Activated T-helper 17 cell treated with anti-CD3 and anti-CD28 coated beads, Interleukin-2, amount 50 U/mL, for 72 hours (primary cell): ENCODE measurements around the gene ACTR2. TPM values are rescaled to one million over a fixed set of nuclear protein-coding genes. Genes with fewer than 3 reads are reported as not detected.
"Not testable (repeated sequence)": the region's sequence is repeated elsewhere in the genome, so short reads cannot be mapped to it uniquely, and the experiment has no call there.

Source experiments
- ATAC-seq: fragments of 150-1000 bp; cut with Tn5 transposase; replicated peaks from 2 replicates; pipeline ENCODE4 v1.10.0; 2021; ENCODE audit warnings: mild to moderate bottlenecking, moderate library complexity
- H3K27ac Mint-ChIP-seq: one replicate; pipeline ENCODE4 v1.8.0; 2022; ENCODE audit warnings: mixed read lengths
- H3K27me3 Mint-ChIP-seq: one replicate; pipeline ENCODE4 v1.8.0; 2022; ENCODE audit warnings: mixed read lengths
- H3K36me3 Mint-ChIP-seq: one replicate; pipeline ENCODE4 v1.8.0; 2022; ENCODE audit warnings: low read depth, mild to moderate bottlenecking, mixed read lengths
- H3K4me1 Mint-ChIP-seq: one replicate; pipeline ENCODE4 v1.8.0; 2022; ENCODE audit warnings: mixed read lengths
- H3K4me3 Mint-ChIP-seq: one replicate; pipeline ENCODE4 v1.8.0; 2022; ENCODE audit warnings: mild to moderate bottlenecking, mixed read lengths
- H3K9me3 Mint-ChIP-seq: one replicate; pipeline ENCODE4 v1.8.0; 2022; ENCODE audit warnings: mixed read lengths
- total RNA-seq, 2 donors: library from RNA; stranded (reverse); gene quantifications; one replicate each; pipeline ENCODE4 v1.2.3, GENCODE V29; 2022

ACTR2 gene
- 100 to 1,000 TPM; 276 to 518 TPM for total RNA-seq

DNA sequence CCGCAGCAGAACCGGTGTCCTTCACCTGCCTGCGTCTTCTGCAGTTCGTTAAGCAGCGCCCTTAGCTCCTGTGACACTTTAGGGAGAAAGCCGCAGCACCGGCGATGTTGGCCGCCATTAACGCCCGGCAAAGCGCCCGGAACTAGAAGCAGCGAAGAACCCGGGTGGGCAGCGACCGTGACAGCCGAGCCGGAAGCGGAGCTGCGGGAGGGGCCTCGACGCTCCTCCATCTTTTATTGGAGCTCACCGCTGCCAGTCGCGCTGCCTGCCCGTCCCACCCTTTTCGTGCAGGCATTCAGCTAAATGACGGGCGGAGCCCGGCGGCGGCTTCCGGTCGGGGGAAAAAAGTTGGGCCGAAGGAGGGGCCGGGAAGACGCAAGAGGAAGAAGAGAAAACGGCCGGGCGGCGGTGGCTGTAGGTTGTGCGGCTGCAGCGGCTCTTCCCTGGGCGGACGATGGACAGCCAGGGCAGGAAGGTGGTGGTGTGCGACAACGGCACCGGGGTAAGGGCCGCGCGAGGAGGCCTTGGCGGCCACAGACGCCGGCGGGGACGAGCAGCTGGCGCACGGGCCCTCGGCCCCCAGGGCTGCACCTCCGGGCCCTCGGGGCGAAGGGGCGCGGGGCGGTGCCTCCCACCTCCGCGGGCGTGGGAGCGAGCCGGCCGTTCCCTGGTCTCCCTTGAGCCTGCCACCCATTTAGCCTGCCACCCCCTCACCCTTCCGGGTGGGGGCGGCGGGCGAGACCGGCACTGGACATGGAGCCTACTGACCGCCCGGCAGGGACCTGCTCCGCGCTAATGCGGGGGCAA, at the start of gene ACTR2:
ACTR2 (plus strand) TSS at position 376 of the 807 bp plus-strand sequence; CDS start at position 455, 79 bp downstream.
- ATAC-seq: peak; percentile 94
- H3K36me3 Mint-ChIP-seq: peaks cover 50% of the 10 kb centered on the region
- H3K27ac Mint-ChIP-seq: peak within 1 kb of the TSS; percentile 98
- H3K9me3 Mint-ChIP-seq: no peaks in the 10 kb centered on the region
- H3K4me3 Mint-ChIP-seq: peak within 1 kb of the TSS; percentile 91
- peaks cover 9% of the 10 kb centered on the region for H3K4me1 Mint-ChIP-seq
- no peaks in the 10 kb centered on the region for H3K27me3 Mint-ChIP-seq

DNA sequence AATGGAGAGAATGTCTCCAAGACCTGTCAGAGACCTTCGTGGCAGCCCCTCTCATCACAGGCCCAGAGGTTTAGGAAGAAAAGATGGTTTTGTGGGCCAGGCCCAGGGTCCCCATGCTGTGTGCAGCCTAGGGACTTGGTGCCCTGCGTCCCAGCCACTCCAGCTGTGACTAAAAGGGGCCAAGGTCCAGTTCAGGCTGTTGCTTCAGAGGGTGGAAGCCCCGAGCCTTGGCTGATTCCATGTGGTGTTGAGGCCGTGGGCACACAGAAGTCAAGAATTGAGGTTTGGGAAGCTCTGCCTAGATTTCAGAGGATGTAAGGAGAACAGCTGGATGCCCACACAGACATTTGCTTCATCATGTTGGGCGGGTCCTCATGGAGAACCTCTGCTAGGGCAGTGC, 45.1 kb upstream of the ACTR2 start:
- no peak for ATAC-seq
- H3K27ac Mint-ChIP-seq: no peak overlapping the region
- H3K4me3 Mint-ChIP-seq: no peak overlapping the region
- H3K27me3 Mint-ChIP-seq: peaks cover 4% of the 10 kb centered on the region
- H3K9me3 Mint-ChIP-seq: no peaks in the 10 kb centered on the region
- H3K4me1 Mint-ChIP-seq: peaks cover 8% of the 10 kb centered on the region
- no peaks in the 10 kb centered on the region for H3K36me3 Mint-ChIP-seq

DNA sequence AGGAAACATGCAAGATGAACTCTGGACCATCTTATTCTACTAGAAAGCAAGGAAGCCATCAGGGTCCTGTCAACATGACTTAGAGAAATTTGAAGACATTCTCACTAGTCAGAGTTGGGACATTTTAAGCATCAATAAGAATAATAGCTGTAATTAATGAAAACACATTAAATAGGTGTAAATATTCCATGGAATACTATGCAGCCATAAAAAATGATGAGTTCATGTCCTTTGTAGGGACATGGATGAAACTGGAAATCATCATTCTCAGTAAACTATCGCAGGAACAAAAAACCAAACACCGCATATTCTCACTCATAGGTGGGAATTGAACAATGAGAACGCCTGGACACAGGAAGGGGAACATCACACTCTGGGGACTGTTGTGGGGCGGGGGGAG, 44.2 kb upstream of the ACTR2 start:
- not testable (repeated sequence) for ATAC-seq, H3K27ac Mint-ChIP-seq

DNA sequence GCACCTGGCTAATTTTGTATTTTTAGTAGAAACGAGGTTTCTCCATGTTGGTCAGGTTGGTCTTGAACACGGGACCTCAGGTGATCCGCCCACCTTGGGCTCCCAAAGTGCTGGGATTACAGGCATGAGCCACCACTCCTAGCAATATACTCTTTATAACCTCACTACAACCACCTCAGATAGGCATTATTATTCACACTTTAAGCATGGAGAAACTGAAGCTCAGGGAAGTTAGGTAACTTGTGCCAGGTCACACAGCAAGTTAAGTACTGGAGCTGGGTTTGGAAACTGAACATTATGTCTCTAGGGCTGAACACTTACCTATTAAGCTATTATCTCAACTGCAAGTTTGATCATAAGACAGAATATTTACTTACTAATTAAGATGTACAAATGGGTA, 42.6 kb upstream of the ACTR2 start:
- Mint-ChIP-seq H3K9me3 (no peaks in the 10 kb centered on the region), H3K4me3 (no peak overlapping the region), H3K4me1 (peaks cover 10% of the 10 kb centered on the region), H3K36me3 (no peaks in the 10 kb centered on the region), H3K27me3 (peaks cover 14% of the 10 kb centered on the region), H3K27ac (no peak overlapping the region)
- no peak for ATAC-seq

More for the DNA sequence above, 44.2 kb upstream of the ACTR2 start:
- H3K4me1 Mint-ChIP-seq, H3K4me3 Mint-ChIP-seq, H3K9me3 Mint-ChIP-seq, H3K27me3 Mint-ChIP-seq, H3K36me3 Mint-ChIP-seq: not testable (repeated sequence)

DNA sequence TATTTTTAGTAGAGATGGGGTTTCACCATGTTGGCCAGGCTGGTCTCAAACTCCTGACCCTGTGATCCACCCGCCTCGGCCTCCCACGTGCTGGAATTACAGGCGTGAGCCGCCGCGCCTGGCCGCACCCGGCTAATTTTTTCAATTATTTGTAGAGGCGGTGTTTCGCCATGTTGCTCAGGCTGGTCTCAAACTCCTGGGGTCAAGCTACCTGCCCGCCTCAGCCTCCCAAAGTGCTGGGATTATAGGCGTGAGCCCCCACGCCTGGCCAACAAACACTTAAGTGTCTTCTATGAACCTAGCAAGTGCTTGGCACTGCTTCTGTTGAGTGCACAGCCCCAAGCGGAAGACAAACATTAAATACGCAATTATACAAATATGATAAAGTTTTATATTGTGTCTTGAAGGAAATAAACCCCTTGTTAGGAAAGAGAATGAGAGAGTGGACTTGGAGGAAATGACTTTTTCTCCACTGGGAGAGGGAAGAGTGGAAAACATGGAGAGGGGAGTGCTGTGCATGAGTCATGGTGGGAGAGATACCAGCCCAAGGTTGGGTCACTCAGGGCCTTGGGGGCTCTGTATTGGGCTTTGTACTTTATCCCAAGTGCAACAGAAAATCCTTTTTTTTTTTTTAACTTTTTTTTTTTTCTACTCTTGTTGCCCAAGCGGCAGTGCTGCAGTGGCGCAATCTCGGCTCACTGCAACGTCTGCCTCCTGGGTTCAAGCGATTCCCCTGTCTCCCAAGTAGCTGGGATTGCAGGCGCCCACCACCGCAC, 41.4 kb upstream of the ACTR2 start:
- H3K36me3 Mint-ChIP-seq: no peaks in the 10 kb centered on the region
- no peak overlapping the region for H3K4me3 Mint-ChIP-seq
- H3K4me1 Mint-ChIP-seq: peaks cover 10% of the 10 kb centered on the region
- no peak for ATAC-seq
- H3K9me3 Mint-ChIP-seq: no peaks in the 10 kb centered on the region
- H3K27me3 Mint-ChIP-seq: peaks cover 13% of the 10 kb centered on the region
- H3K27ac Mint-ChIP-seq: no peak overlapping the region

DNA sequence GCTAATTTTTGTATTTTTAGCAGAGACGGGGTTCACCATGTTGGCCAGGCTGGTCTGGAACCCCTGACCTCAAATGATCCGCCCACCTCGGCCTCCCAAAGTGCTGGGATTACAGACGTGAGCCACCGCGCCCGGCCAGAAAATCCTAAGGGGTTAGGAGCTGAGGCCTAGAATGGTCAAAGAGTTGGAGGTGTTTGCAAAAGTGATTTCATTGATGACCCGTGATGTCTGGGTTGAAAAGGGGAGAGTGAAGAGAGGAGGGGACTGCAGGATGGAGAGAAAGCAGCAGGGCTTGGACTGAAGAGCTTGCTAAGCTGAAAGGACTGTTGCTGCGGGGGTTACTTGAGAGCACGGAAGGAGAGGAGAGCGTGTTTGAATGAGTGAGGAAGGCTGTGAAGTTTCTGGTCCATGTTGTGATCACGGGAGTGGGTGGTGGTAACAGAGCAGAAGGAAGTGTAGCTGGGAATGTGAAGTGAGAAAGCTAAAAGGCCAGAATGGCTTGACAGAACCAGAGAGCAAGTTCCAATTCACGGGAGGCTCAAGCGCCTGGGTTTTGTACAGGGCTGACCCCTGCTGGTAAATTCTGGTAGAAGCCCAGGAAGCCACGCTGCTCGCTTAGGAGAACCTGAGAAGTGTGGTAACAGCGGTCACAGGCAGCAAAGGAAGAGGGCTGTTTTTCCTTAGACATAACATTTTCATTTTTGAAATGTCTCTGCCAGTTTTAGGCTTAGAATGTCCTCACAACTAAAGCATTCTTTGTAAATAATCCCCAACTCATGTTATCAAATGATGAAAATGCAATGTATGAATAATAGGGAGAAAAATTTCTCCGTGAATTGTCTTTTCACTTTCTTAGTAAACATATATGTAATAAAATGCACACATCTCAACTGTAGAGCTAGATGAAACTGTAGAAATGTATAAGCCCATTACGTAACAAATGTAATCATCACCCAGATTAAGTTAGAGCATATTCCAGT, 40.5 kb upstream of the ACTR2 start:
- Mint-ChIP-seq H3K4me1 (peaks cover 10% of the 10 kb centered on the region), H3K27me3 (peaks cover 13% of the 10 kb centered on the region), H3K9me3 (no peaks in the 10 kb centered on the region), H3K36me3 (no peaks in the 10 kb centered on the region), H3K4me3 (peak overlapping the region; percentile 25), H3K27ac (peak overlapping the region; percentile 9)
- ATAC-seq: peak; percentile 86

DNA sequence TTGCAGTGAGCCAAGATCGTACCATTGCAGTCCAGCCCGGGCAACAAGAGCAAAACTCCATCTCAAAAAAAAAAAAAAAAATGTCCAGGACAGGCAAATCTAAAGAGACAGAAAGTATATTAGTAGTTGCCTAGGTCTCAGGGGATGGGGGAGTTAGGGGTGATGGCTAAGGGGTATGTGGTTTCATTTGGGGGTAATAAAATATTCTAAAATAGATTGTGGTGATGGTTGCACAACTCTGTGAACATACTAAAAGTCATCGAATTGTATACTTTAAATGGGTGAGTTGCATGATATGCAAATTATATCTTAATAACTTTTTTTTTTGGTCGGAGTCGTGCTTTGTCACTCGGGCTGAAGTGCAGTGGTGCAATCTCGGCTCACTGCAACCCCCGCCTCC, 34.2 kb upstream of the ACTR2 start:
- H3K27ac Mint-ChIP-seq: no peak overlapping the region
- no peaks in the 10 kb centered on the region for H3K4me1 Mint-ChIP-seq
- ATAC-seq: no peak
- no peaks in the 10 kb centered on the region for H3K9me3 Mint-ChIP-seq
- H3K27me3 Mint-ChIP-seq: peaks cover 26% of the 10 kb centered on the region
- no peaks in the 10 kb centered on the region for H3K36me3 Mint-ChIP-seq
- H3K4me3 Mint-ChIP-seq: no peak overlapping the region

DNA sequence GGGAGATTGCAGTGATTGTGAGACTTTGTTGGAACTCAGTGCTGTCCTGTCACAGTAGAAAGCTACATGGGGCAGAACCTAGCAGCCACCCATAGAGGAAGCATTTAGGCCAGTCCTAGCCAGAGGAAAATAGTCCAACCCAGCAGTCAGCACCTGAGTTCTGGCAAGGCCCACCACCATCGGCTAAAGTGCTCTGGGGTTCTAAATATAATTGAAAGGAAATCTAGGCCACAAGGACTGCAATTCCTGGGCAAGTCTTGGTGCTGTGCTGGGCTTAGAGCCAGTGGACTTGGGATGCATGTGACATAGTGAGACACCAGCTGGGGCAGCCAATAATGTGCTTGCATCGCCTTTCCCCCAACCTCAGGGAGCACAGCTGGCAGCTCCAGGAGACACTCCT, 28.9 kb upstream of the ACTR2 start:
- H3K27me3 Mint-ChIP-seq: peaks cover 15% of the 10 kb centered on the region
- H3K27ac Mint-ChIP-seq: no peak overlapping the region
- H3K36me3 Mint-ChIP-seq: no peaks in the 10 kb centered on the region
- ATAC-seq: no peak
- no peaks in the 10 kb centered on the region for H3K9me3 Mint-ChIP-seq
- no peaks in the 10 kb centered on the region for H3K4me1 Mint-ChIP-seq
- H3K4me3 Mint-ChIP-seq: no peak overlapping the region

DNA sequence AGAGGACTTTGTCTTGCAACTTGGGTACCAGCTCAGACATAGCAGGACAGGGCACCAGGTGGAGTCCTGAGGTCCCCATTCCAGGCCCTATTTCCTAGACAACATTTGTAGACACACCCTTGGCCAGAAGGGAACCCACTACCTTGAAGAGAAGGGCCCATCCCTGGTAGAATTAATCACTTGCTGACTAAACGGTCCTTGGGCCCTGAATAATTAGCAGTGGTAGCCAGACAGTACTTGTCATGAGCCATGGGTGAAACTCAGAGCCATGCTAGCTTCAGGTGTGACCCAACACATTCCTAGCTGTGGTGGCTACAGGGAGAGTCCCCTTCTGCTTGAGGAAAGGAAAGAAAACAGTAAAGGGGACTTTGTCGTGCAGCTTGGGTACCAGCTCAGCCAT, 28.5 kb upstream of the ACTR2 start:
- Mint-ChIP-seq H3K27me3 (peaks cover 15% of the 10 kb centered on the region), H3K27ac (no peak overlapping the region), H3K4me1 (no peaks in the 10 kb centered on the region), H3K9me3 (no peaks in the 10 kb centered on the region), H3K4me3 (no peak overlapping the region), H3K36me3 (no peaks in the 10 kb centered on the region)
- peak; percentile 71 for ATAC-seq

DNA sequence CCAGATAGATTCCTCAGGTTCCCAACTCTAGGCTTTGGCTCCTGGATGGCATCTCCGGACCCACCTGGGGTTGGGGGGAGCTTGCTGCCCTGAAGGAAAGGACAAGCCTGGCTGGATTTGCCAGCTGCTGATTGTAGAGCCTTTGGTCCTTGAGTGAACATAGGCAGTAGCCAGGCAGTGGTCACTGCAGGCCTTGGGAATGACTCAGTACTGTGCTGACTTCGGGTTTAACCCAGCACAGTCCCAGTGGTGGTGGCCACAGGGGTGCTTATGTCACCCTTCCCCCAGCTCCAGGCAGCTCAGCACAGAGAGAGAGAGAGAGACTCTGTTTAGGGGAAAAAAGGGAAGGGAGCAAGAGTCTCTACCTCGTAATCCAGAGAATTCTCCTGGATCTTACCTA, 27.7 kb upstream of the ACTR2 start:
- Mint-ChIP-seq H3K4me3 (no peak overlapping the region), H3K4me1 (no peaks in the 10 kb centered on the region), H3K36me3 (no peaks in the 10 kb centered on the region), H3K27ac (no peak overlapping the region), H3K27me3 (peaks cover 15% of the 10 kb centered on the region), H3K9me3 (no peaks in the 10 kb centered on the region)
- no peak for ATAC-seq

DNA sequence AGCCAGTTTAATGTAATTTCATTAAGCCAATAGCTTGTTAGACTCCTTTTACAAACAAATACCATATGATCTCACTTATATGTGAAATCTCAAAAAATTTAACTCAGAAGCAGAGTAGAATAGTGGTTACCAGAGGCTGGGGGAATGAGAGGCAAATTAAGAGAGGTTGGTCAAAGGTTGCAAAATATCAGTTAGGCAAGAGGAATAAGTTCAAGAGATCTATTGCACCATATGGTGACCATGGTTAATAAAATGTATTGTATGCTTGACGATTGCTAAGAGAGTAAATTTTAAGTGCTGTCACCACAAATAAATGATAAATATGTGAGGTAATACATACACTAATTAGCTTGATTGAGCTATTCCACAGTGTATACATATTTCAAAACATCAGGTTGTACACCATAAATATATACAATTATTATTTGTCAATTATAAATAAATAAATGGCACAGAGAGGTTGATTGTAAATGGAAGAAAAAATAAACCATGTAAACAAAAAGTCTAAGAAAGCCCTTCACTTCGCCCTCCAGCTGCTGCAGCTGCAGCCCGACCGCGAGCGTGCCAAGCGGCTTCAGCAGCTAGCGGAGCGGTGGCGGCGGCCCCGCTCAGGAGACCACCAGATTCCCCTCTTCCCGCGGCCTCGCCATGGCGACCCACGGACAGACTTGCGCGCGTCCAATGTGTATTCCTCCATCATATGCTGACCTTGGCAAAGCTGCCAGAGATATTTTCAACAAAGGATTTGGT, 23.0 kb upstream of the ACTR2 start:
- ATAC-seq: no peak
- no peak overlapping the region for H3K27ac Mint-ChIP-seq
- no peak overlapping the region for H3K4me3 Mint-ChIP-seq
- no peaks in the 10 kb centered on the region for H3K27me3 Mint-ChIP-seq
- H3K4me1 Mint-ChIP-seq: no peaks in the 10 kb centered on the region
- H3K9me3 Mint-ChIP-seq: no peaks in the 10 kb centered on the region
- H3K36me3 Mint-ChIP-seq: no peaks in the 10 kb centered on the region

DNA sequence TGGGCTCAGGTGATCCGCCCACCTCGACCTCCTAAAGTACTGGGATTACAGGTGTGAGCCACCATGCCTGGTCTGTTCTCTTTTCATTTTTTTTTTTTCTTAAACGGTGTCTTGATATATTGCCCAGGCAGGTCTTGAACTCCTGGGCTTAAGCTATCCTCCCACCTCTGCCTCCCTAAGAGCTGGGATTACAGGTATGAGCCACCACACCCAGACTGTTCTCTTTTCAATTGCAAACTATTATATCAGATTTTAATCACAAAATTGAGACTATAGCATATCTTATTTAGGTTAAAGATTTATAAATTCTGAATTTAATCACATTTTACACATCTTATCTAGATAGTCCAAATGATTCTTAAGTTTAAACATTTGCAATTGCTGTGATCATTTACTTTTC, 15.5 kb upstream of the ACTR2 start:
- Mint-ChIP-seq H3K27me3 (no peaks in the 10 kb centered on the region), H3K9me3 (no peaks in the 10 kb centered on the region), H3K36me3 (peaks cover 5% of the 10 kb centered on the region), H3K27ac (no peak overlapping the region), H3K4me3 (no peak overlapping the region), H3K4me1 (peaks cover 6% of the 10 kb centered on the region)
- ATAC-seq: no peak

DNA sequence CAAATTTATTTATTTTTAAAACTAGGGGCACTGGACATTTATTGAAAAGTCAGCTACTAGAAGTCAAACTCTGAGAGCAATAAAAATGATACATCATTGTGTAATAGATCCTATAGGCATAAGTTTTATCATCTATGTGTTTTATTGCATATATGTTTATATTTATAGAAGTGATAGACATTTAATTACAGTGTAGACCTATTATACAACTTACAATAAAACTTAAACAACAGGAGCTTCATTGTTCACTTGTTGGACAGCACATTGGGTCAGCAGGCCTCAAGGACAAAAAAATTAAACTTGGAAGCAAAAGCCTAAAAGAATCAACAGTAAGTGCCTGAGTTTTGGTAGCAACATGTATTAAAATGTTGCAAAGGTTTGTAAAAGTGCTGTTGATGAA, 15.0 kb upstream of the ACTR2 start:
- H3K4me1 Mint-ChIP-seq: peaks cover 6% of the 10 kb centered on the region
- no peak for ATAC-seq
- H3K27ac Mint-ChIP-seq: no peak overlapping the region
- H3K4me3 Mint-ChIP-seq: no peak overlapping the region
- H3K27me3 Mint-ChIP-seq: no peaks in the 10 kb centered on the region
- H3K36me3 Mint-ChIP-seq: peaks cover 5% of the 10 kb centered on the region
- H3K9me3 Mint-ChIP-seq: no peaks in the 10 kb centered on the region

DNA sequence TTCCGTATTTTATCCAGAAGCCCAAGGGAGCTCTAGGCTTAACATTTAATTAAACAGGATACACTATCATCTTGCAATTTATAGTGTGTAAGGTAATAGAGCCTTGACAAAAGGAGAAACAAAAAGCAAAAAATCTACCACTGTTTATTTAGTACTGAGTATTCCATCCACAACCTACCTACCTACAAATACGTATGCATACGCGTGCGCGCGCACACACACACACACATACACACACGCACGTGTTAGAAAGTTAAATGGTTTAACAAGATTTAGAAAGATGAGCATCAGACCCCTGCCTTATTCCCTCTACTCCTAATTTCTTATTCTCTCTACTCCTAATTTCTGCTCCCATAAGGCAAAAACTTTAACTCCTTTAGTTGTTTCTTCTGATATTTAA, 14.6 kb upstream of the ACTR2 start:
- Mint-ChIP-seq H3K4me3 (no peak overlapping the region), H3K27me3 (no peaks in the 10 kb centered on the region), H3K4me1 (peaks cover 6% of the 10 kb centered on the region), H3K27ac (no peak overlapping the region), H3K36me3 (peaks cover 5% of the 10 kb centered on the region), H3K9me3 (no peaks in the 10 kb centered on the region)
- ATAC-seq: no peak
